ENCODE data around the gene UROS.

The UROS gene

GRCh38 chr10:125747417-125747816, 75.6 kb downstream of the UROS start:
- H3K4me1 Mint-ChIP-seq: peaks cover 16% of the 10 kb centered on the region
- H3K4me3 Mint-ChIP-seq: no peak overlapping the region
- H3K36me3 Mint-ChIP-seq (ENCODE audit: low read depth): peaks cover 88% of the 10 kb centered on the region
- no peak for TF ChIP-seq CTCF (IDR thresholded peaks at IDR 0.05)
- no peaks in the 10 kb centered on the region for H3K27me3 Mint-ChIP-seq (ENCODE audit: low read depth, poor library complexity)
- no peak for DNase-seq
- no peaks in the 10 kb centered on the region for H3K9me3 Mint-ChIP-seq
- no peak overlapping the region for H3K27ac Mint-ChIP-seq

- Mint-ChIP-seq H3K4me3 (no peak overlapping the region), H3K27me3 (ENCODE audit: low read depth, poor library complexity) (no peaks in the 10 kb centered on the region), H3K4me1 (no peaks in the 10 kb centered on the region), H3K27ac (peak overlapping the region; percentile 20), H3K36me3 (ENCODE audit: low read depth) (peaks cover 87% of the 10 kb centered on the region), H3K9me3 (no peaks in the 10 kb centered on the region)
- TF ChIP-seq CTCF (IDR thresholded peaks at IDR 0.05): no peak
- DNase-seq: no peak
These were observed 78.1 kb downstream of the UROS start for GRCh38 chr10:125744909-125745308.

GRCh38 chr10:125742465-125742864, 80.6 kb downstream of the UROS start:
- no peak for TF ChIP-seq CTCF (IDR thresholded peaks at IDR 0.05)
- Mint-ChIP-seq H3K9me3 (no peaks in the 10 kb centered on the region), H3K27me3 (ENCODE audit: low read depth, poor library complexity) (no peaks in the 10 kb centered on the region), H3K27ac (no peak overlapping the region), H3K4me1 (no peaks in the 10 kb centered on the region), H3K4me3 (no peak overlapping the region), H3K36me3 (ENCODE audit: low read depth) (peaks cover 87% of the 10 kb centered on the region)
- DNase-seq: no peak

GRCh38 chr10:125739994-125740679, 82.9 kb downstream of the UROS start:
- Mint-ChIP-seq H3K27me3 (ENCODE audit: low read depth, poor library complexity) (no peaks in the 10 kb centered on the region), H3K4me1 (no peaks in the 10 kb centered on the region), H3K27ac (no peak overlapping the region), H3K36me3 (ENCODE audit: low read depth) (peaks cover 86% of the 10 kb centered on the region), H3K4me3 (no peak overlapping the region), H3K9me3 (no peaks in the 10 kb centered on the region)
- no peak for DNase-seq
- TF ChIP-seq CTCF (IDR thresholded peaks at IDR 0.05): no peak

All from nephron progenitor cell (in vitro differentiated cells).